PC-3 (cell line): Measurements from ENCODE around the gene NIPBL. TPM values are rescaled to one million over a fixed set of nuclear protein-coding genes. Genes with fewer than 3 reads are reported as not detected.
A peak's percentile ranks its signal among the peaks of the same experiment; 100 is the strongest.

Experiments
- ATAC-seq: fragments of 200-7000 bp; cut with Tn5 transposase; 2 replicates; pipeline ENCODE4 v1.9.1; 2020; ENCODE audit warnings: mild to moderate bottlenecking, moderate library complexity
- BruUV-seq: library from RNA; stranded (reverse); fragments of 400-500 nt; replicated peaks from 2 replicates; lab custom pipeline; 2021; lab: Mats Ljungman, UMichigan
- CTCF ChIA-PET: fragments of 300-600 bp; sonication (Branson Sonifier 250); formaldehyde crosslinking; loops from one replicate; lab custom pipeline; 2022; ENCODE audit warnings: antibody characterized with exemption; lab: Charles Lee
- POLR2A ChIA-PET: fragments of 300-600 bp; sonication (Branson Sonifier 250); formaldehyde crosslinking; loops from one replicate; lab custom pipeline; 2022; ENCODE audit warnings: antibody characterized with exemption; ENCODE audit not compliant: unreplicated experiment; lab: Charles Lee
- DNase-seq: peaks from one replicate; pipeline ENCODE4 v3.0.0-alpha.2; 2015
- H2AFZ ChIP-seq: fragments of 300-600 bp; sonication (generic); 2 replicates; pipeline ENCODE4 v1.6.0; 2016; ENCODE audit warnings: antibody characterized with exemption, low read length
- H3F3A ChIP-seq: fragments of 300-600 bp; sonication (generic); one replicate; pipeline ENCODE4 v1.6.0; 2017; ENCODE audit warnings: antibody characterized with exemption, low read length, control low read depth, mild to moderate bottlenecking; ENCODE audit not compliant: unreplicated experiment
- H3K27ac ChIP-seq: fragments of 300-600 bp; sonication (generic); 2 replicates; pipeline ENCODE4 v1.5.1; 2016; ENCODE audit warnings: mild to moderate bottlenecking, low read length
- H3K27me3 ChIP-seq: fragments of 300-600 bp; sonication (generic); 2 replicates; pipeline ENCODE4 v1.6.1; 2016; ENCODE audit warnings: low read length, mixed read lengths
- H3K36me3 ChIP-seq: fragments of 300-600 bp; sonication (generic); 2 replicates; pipeline ENCODE4 v1.6.1; 2016; ENCODE audit warnings: low read depth, mixed run types, low read length, mixed read lengths
- H3K4me1 ChIP-seq: fragments of 300-600 bp; sonication (generic); 2 replicates; pipeline ENCODE4 v1.5.1; 2016; ENCODE audit warnings: low read length; ENCODE audit not compliant: insufficient read depth
- H3K4me2 ChIP-seq: fragments of 300-600 bp; sonication (generic); 2 replicates; pipeline ENCODE4 v1.6.0; 2016; ENCODE audit warnings: low read length
- H3K4me3 ChIP-seq: fragments of 300-600 bp; sonication (generic); 2 replicates; pipeline ENCODE4 v1.5.1; 2016; ENCODE audit warnings: mild to moderate bottlenecking, low read length, mixed read lengths
- H3K79me2 ChIP-seq: fragments of 300-600 bp; sonication (generic); 2 replicates; pipeline ENCODE4 v1.6.1; 2017; ENCODE audit warnings: low read length, mixed read lengths
- H3K9ac ChIP-seq: fragments of 300-600 bp; sonication (generic); 2 replicates; pipeline ENCODE4 v1.6.0; 2016; ENCODE audit warnings: mild to moderate bottlenecking, low read length
- H3K9me2 ChIP-seq: fragments of 300-600 bp; sonication (generic); replicated peaks from 2 replicates; pipeline ENCODE4 v1.6.1; 2016; ENCODE audit warnings: mixed run types, low read length, mixed read lengths
- H3K9me3 ChIP-seq: fragments of 300-600 bp; sonication (generic); 2 replicates; pipeline ENCODE4 v1.6.1; 2016; ENCODE audit warnings: low read length, mixed read lengths
- H4K20me1 ChIP-seq: fragments of 300-600 bp; sonication (generic); 2 replicates; pipeline ENCODE4 v1.6.1; 2016; ENCODE audit warnings: low read length, mixed read lengths
- CTCF ChIP-seq: fragments of 300-600 bp; sonication (generic); conservative IDR thresholded peaks from 2 replicates; pipeline ENCODE4 v1.5.1; 2017; ENCODE audit warnings: antibody characterized with exemption, low read depth, mild to moderate bottlenecking, low read length
- EZH2 ChIP-seq: fragments of 300-600 bp; sonication (generic); IDR thresholded peaks from one replicate; pipeline ENCODE4 v1.6.1; 2017; ENCODE audit warnings: antibody characterized with exemption, mild to moderate bottlenecking, low read length; ENCODE audit not compliant: unreplicated experiment
- EZH2phosphoT487 ChIP-seq: fragments of 300-600 bp; sonication (generic); IDR thresholded peaks from 2 replicates; pipeline ENCODE4 v1.6.1; 2018; ENCODE audit warnings: mild to moderate bottlenecking, antibody characterized with exemption, low read length, borderline replicate concordance
- intact Hi-C: fragments of 100-400 bp; cut with micrococcal nuclease; formaldehyde crosslinking; loops from 2 replicates; pipeline ENCODE4 v1.9.0; 2023
- total RNA-seq: library from RNA; depleted of rRNA; stranded (reverse); fragments of >200 nt; gene quantifications from 2 replicates; pipeline ENCODE4 v1.2.3, GENCODE V29; 2014

Gene NIPBL
- total RNA-seq, 1 experiment from 2014 or later = 16.8 TPM

- H3K79me2 ChIP-seq = peaks cover 89% of the 10 kb centered on the region
- ChIA-PET CTCF (interaction anchor here (0.6 to 1.6 kb wide), 3 partner anchors 40 to 697 kb away, joined by 3 to 5 read pairs (median 4); no protein-coding TSS in a partner anchor), POLR2A (interaction anchor here (0.6 kb wide), 1 partner anchor 42 kb away, joined by 3 read pairs; no protein-coding TSS in a partner anchor)
- peak overlapping the region; percentile 96 for H2AFZ ChIP-seq
- peaks cover 37% of the 10 kb centered on the region for H4K20me1 ChIP-seq
- DNase-seq (peak; percentile 57), ATAC-seq (peak; percentile 30)
- H3K27ac ChIP-seq = peak overlapping the region; percentile 67
- intact Hi-C loops = loop anchor here (2.0 to 5.0 kb wide), 2 partner anchors 130 to 842 kb away; no protein-coding TSS in a partner anchor
- H3K27me3 ChIP-seq = no peaks in the 10 kb centered on the region
- peak overlapping the region; percentile 87 for H3K4me3 ChIP-seq
- no peaks in the 10 kb centered on the region for H3K36me3 ChIP-seq
- H3K9me3 ChIP-seq = no peaks in the 10 kb centered on the region
- peak overlapping the region; percentile 98 for H3K4me2 ChIP-seq
- TF ChIP-seq EZH2phosphoT487 (no peak), CTCF (no peak), EZH2 (no peak)
- H3K9me2 ChIP-seq = no peaks in the 10 kb centered on the region
- no peaks in the 10 kb centered on the region for H3F3A ChIP-seq
- H3K4me1 ChIP-seq = peaks cover 33% of the 10 kb centered on the region
- BruUV-seq = TSS peak; percentile 31
- peak overlapping the region; percentile 96 for H3K9ac ChIP-seq
Measured at GRCh38 chr5:36875051-36875789, 1.3 kb upstream of the NIPBL start.

GRCh38 chr5:36875790-36876298, 725 bp upstream of the NIPBL start:
- intact Hi-C loops = loop anchor here (2.0 to 5.0 kb wide), 2 partner anchors 129 to 841 kb away; no protein-coding TSS in a partner anchor
- H3K9me3 ChIP-seq = no peaks in the 10 kb centered on the region
- peak overlapping the region; percentile 67 for H3K27ac ChIP-seq
- no peaks in the 10 kb centered on the region for H3K27me3 ChIP-seq
- ATAC-seq (peak; percentile 67), DNase-seq (peak; percentile 81)
- no peak for TF ChIP-seq EZH2phosphoT487
- TF ChIP-seq EZH2 = no peak
- TF ChIP-seq CTCF = peak; percentile 60
- H4K20me1 ChIP-seq = peaks cover 44% of the 10 kb centered on the region
- ChIA-PET POLR2A (interaction anchor here (0.6 kb wide), 1 partner anchor 43 kb away, joined by 3 read pairs; no protein-coding TSS in a partner anchor), CTCF (interaction anchor here (0.6 to 1.6 kb wide), 3 partner anchors 41 to 698 kb away, joined by 3 to 5 read pairs (median 4); no protein-coding TSS in a partner anchor)
- H3K4me1 ChIP-seq = peaks cover 37% of the 10 kb centered on the region
- H3K4me2 ChIP-seq = peak overlapping the region; percentile 98
- peak overlapping the region; percentile 96 for H3K9ac ChIP-seq
- H3K79me2 ChIP-seq = peaks cover 95% of the 10 kb centered on the region
- no peaks in the 10 kb centered on the region for H3K9me2 ChIP-seq
- peak overlapping the region; percentile 87 for H3K4me3 ChIP-seq
- no peaks in the 10 kb centered on the region for H3F3A ChIP-seq
- BruUV-seq = no TSS peak
- peak overlapping the region; percentile 96 for H2AFZ ChIP-seq
- no peaks in the 10 kb centered on the region for H3K36me3 ChIP-seq
